HG03039 (cell line): Measurements from ENCODE around the gene AHNAK.
A peak's percentile ranks its signal among the peaks of the same experiment; 100 is the strongest.
"Not testable (repeated sequence)": the region's sequence is repeated elsewhere in the genome, so short reads cannot be mapped to it uniquely, and the experiment has no call there.

Source experiments
- ATAC-seq: cut with Tn5 transposase; IDR thresholded peaks from one replicate; pipeline ENCODE4 v1.9.1; 2021; ENCODE audit warnings: mild to moderate bottlenecking, moderate library complexity; ENCODE audit not compliant: unreplicated experiment

Gene AHNAK

GRCh38 chr11:62572431-62572830 is 25.8 kb upstream of the AHNAK start:
- no peak for ATAC-seq

GRCh38 chr11:62571493-62571892 is 24.9 kb upstream of the AHNAK start:
- not testable (repeated sequence) for ATAC-seq

- ATAC-seq: not testable (repeated sequence)
These were observed 24.3 kb upstream of the AHNAK start for GRCh38 chr11:62570903-62571302.

- ATAC-seq: no peak
These were observed 23.0 kb upstream of the AHNAK start for GRCh38 chr11:62569611-62570010.

DNA sequence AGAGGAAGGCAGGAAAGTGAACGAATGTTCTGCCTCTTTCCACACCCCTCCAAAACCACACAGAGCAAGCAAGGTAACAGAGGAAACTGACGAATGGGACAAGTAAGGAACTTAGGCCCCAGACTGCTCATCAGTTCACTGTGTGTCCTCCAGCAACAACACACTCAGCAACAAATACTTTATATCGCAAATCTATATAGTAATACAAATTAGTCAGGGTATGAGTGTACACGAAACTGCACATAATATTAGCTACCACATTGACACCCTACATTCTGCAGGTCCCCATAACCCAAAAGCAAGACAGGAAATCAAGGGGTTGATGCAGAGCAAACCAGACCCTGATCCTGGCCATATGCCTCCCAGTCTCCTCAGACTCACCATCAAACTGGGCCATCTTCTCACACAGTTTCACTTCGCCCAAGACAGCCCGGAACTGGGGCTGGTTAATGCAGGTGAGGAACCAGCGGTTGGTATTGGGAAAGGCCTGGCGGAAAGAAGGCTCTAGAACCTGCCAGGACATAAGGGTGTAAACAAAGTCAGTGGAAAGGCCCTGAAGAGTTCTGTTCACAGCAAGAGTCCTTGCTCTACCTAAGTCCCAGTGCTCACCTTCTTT is 20.5 kb upstream of the AHNAK start:
- no peak for ATAC-seq

GRCh38 chr11:62566247-62566646 is 19.6 kb upstream of the AHNAK start:
- no peak for ATAC-seq

GRCh38 chr11:62565100-62565802 is 18.6 kb upstream of the AHNAK start:
- no peak for ATAC-seq

- not testable (repeated sequence) for ATAC-seq
These were observed 15.1 kb upstream of the AHNAK start for GRCh38 chr11:62561677-62562230.

DNA sequence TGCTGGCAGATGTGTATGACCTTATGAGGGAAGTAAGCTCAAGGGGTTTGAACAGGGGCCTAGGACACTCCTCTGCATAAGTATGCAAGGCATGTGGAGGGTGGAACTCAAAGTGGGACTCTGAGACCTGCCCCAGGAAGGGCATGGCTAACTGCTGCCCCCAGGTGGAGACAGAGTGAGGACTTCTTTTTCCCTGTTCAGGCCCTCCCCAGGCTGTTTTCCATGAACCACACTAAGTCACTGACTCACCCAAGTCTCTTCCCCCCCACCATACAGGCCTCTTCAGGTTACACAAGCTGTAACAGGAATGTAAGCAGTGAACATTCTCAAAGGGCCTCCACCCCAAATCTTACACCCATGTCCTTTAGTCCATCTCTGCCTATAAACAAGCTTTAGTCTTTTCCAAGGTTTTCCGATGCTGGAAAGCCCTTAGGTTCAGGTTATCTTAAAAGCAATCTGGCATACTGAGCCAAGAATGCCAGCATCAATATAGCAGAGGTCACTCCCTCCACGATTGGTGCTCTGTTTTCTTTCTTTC is 14.0 kb upstream of the AHNAK start:
- no peak for ATAC-seq

GRCh38 chr11:62559626-62560025 is 13.0 kb upstream of the AHNAK start:
- ATAC-seq: not testable (repeated sequence)

DNA sequence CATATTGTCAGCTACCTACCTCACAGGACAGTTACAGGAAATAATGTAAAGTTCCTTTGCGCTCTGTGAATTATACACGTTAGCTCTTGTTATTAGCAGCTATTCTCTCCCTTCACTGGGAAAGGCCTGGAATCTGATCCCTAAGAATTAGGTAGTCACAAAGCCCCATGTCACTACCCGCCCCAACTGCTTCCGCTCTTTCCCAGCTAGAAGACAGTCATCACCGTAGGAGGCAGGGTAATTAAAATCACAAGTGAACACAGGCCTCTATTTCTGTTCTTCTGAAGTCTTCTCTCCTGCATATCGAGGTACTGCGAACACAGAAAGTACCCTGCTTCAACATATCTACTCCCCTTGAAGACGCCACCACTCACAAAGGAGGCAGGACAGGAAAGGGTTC is 12.6 kb upstream of the AHNAK start:
- no peak for ATAC-seq

- no peak for ATAC-seq
These were observed 12.1 kb upstream of the AHNAK start for GRCh38 chr11:62558669-62559068.

DNA sequence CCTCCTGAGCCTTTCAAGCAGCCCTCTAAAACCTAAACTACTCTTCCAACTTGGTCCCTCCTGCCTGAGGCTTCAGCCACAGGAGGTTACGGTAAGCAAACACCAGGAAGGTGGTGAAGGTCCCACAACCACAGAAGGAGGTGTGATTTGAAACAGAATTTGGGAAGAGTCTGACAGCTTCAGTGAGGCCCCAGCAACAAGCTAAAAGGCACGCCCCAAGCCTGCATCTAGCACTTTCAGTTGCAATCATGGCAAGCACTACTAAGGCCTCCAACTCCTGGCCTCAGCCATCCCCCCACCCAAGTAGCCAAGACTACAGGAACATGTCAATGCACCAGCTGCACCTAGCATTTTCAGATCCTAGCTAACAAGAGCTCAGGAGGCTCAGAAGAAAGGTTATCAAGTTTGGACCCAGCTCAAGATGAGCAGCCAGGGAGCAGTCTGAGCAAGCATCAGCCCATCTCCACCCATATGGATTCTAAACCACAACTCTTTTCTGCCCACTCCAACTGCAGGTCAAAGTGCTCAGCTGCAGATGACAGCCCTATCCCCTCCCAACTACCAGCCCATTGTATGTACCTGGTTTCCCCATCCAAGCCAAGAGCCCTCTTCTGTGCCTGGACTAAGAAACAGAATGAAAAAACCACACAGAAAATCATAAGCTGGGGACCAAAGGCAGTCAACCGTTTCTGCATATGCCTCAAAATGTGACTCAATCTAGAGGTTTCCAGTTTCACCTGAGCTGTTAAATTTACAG is 10.4 kb upstream of the AHNAK start:
- no peak for ATAC-seq

DNA sequence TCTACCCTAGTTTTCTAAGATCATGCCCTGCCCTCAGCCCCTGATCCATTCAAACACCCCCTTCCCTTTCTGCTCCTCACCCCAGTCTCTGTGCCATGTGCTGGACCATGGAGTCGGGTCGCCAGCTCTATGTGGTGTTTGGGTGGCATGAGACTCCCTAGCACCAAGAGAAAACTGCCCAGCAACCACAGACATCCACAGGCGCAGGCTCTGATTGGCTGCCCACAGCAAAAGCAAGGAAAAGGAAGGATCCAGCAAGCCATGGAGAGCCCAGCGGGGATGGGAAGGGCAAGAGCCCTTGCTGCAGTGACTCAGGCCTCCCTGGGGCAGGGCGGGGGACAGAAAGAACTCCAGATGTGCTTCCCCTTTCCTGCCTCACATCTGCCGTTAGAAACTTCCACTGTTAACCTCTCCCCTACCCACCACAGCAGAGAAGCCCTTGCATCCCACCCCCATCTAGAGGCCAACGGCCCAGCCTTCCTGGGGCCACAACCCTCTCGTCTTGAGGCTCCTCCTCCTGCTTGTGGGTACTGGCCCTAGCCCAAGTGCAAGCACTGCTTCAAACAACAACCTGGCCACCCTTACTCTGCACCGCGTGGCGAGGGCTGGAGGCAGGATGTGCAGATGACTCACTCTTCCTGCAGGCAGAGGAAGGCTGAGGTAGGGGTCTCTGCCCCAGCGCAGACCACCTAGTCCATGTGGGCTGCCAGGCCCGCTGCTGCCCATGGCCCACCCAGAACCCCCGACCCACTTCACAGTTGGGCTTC is 9.7 kb upstream of the AHNAK start:
- no peak for ATAC-seq

DNA sequence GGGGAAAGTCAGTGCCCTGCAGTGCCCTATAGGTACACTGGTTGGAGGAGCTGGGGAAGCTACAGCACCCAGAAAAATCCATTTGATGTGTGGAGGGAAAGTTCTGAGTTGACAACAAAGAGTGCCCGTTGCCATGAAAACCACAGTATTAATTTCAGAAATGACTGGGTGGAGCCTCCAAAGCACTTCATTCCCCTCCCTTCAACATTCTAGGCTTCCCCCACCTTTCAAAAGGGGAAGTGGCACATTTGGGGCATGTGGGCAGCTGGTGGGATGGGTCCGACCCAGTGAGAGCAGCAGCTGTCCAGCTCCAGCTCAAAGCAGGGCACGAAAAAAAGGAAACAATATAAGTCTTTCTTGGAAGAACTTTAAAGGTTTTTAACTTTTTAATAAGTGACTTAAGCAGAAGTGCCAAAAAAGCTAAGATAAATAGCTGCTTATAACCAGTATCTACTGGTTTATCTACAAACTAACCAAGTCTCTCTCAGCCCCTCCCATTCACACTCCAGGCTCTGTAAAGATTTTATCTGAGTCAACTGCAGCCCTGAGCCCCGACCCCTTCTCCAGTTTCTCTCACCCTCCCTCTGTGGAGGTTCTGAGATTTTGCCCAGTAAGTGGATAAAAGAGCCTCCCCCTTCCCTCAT is 9.0 kb upstream of the AHNAK start:
- peak; percentile 30 for ATAC-seq

DNA sequence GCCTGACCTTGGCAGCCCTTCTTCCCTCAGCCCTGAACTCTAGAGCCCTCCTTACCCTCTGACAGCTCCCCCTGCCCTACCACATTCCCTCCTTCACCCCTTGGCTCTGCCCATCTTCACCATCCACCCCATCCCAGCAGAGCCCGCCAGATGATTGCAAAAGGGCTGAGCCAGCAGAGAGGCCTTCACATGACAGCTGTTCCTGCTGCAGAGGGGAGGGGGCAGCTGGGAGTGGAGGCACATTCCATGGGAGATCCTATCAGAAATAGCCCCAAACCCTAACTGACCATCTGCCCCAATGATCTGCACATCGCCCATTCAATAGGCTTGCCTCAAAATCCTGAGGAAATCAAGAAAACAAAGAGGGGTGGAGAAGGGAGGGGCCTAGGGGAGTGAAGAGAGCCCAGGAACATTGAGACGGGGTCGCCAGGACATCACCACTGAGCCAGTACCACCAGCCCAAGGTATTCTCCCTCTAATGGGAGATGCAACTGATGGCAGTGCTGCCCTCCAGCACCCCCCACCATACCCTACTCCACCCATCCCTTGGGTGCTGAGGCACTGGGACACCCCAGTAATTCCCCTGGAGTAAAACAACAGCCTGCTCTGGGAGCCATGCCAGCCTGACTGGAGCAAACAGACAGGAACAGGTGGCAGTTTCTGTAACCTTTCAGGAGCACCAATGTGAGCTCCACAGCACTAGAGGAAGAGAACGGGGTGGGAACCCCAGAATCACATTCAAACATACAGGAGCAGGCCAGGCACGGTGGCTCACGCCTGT is 8.0 kb upstream of the AHNAK start:
- no peak for ATAC-seq

DNA sequence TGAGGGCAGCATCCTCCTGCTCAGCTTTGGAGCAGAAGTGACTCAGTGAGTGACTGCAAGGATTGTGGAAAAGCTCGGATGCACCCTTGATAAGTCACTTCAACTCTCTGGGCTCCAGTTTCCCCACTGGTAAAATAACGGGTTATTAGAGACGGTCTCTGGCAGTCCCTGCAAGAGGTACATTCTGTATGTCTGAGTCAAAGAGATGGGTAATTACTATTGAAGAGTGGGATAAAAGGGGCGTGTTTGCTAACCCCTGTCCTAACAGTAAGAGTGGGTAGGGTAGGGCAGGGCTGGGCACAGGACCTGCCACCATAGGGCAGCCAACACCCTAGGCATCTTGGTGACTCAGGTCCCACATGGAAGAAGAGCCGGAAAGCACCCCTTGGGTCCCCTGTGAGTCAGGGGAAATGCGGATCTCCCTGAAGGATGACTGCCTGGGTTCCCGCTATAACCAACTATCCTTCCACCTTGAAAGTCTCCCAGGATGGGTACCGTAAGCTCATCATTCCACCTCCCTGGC is 7.3 kb upstream of the AHNAK start:
- no peak for ATAC-seq

- ATAC-seq: no peak
These were observed 6.7 kb upstream of the AHNAK start for GRCh38 chr11:62553080-62553838.
